ENCODE results near the gene ACTL7B. TPM values are rescaled to one million over a fixed set of nuclear protein-coding genes. Genes with fewer than 3 reads are reported as not detected.
"Not testable (repeated sequence)": the region's sequence is repeated elsewhere in the genome, so short reads cannot be mapped to it uniquely, and the experiment has no call there.

The ACTL7B gene
- total RNA-seq, 1 donor from 2014 or later = not detected

DNA sequence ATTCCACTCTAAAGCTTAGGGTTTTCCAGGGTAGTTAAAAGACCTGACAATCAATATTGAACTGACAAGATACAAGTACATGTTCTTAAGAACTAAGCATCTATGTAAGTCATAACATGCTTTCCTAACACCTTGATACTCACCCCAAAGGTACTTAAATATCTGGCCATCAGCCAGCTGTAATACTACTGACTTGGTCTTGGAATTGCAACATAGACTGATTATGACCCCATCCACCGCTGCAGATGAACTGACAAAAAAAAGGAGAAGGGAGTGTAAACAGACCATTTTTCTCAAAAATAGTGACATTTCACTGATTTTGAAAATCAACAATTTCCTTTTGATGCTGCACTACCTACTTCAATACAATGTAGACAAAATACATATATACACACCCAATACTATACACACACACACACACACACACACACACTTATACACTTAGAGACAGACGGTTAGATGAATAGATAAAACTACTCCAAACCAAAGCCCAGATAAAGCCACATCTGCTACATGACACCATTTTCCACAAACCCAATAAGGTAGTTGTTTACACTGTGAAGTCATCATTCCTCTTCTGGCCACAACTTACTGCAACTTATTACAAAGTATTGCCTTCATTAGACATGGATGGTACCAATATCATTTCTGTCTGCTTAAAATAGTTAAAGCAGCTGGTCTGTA lies 47.8 kb upstream of the ACTL7B start:
- H3K4me1 ChIP-seq (ENCODE audit: insufficient read depth, low read length) = no peaks in the 10 kb centered on the region
- FAIRE-seq (no peak), DNase-seq (ENCODE audit: low read depth) (peak; percentile 28)
- H3K27me3 ChIP-seq (ENCODE audit: insufficient read depth, low read length) = no peaks in the 10 kb centered on the region
- peaks cover 32% of the 10 kb centered on the region for H3K36me3 ChIP-seq (ENCODE audit: insufficient read depth, low read length)
- no peak overlapping the region for H3K4me3 ChIP-seq (ENCODE audit: insufficient read depth, low read depth, low read length)
- H3K79me2 ChIP-seq (ENCODE audit: insufficient read depth, low read length) = no peaks in the 10 kb centered on the region
- no peak for TF ChIP-seq EZH2 (IDR thresholded peaks at IDR 0.05; ENCODE audit: insufficient read depth, low read length)
- TF ChIP-seq, protein P1, sequence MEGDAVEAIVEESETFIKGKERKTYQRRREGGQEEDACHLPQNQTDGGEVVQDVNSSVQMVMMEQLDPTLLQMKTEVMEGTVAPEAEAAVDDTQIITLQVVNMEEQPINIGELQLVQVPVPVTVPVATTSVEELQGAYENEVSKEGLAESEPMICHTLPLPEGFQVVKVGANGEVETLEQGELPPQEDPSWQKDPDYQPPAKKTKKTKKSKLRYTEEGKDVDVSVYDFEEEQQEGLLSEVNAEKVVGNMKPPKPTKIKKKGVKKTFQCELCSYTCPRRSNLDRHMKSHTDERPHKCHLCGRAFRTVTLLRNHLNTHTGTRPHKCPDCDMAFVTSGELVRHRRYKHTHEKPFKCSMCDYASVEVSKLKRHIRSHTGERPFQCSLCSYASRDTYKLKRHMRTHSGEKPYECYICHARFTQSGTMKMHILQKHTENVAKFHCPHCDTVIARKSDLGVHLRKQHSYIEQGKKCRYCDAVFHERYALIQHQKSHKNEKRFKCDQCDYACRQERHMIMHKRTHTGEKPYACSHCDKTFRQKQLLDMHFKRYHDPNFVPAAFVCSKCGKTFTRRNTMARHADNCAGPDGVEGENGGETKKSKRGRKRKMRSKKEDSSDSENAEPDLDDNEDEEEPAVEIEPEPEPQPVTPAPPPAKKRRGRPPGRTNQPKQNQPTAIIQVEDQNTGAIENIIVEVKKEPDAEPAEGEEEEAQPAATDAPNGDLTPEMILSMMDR (IDR thresholded peaks at IDR 0.05; ENCODE audit: insufficient read depth, low read depth, low read length) = no peak
- H4K20me1 ChIP-seq (ENCODE audit: insufficient read depth, low read length) = no peaks in the 10 kb centered on the region
- H3K27ac ChIP-seq (ENCODE audit: low read depth, low read length) = no peak overlapping the region
- Mint-ChIP-seq H3K9me3 (ENCODE audit: unreplicated experiment) (no peaks in the 10 kb centered on the region), H3K4me3 (ENCODE audit: unreplicated experiment) (no peak overlapping the region), H3K27me3 (ENCODE audit: low read depth, unreplicated experiment) (no peaks in the 10 kb centered on the region), H3K27ac (ENCODE audit: unreplicated experiment) (no peak overlapping the region), H3K4me1 (ENCODE audit: low read depth, unreplicated experiment) (no peaks in the 10 kb centered on the region), H3K36me3 (ENCODE audit: low read depth, unreplicated experiment) (peaks cover 13% of the 10 kb centered on the region)
- no peak overlapping the region for H3K4me2 ChIP-seq (ENCODE audit: low read length)
- H3K9me3 ChIP-seq (ENCODE audit: insufficient read depth, low read depth, low read length) = no peaks in the 10 kb centered on the region
- no peak overlapping the region for H3K9ac ChIP-seq (ENCODE audit: low read length)
- H2AFZ ChIP-seq (ENCODE audit: low read depth, low read length) = no peak overlapping the region

DNA sequence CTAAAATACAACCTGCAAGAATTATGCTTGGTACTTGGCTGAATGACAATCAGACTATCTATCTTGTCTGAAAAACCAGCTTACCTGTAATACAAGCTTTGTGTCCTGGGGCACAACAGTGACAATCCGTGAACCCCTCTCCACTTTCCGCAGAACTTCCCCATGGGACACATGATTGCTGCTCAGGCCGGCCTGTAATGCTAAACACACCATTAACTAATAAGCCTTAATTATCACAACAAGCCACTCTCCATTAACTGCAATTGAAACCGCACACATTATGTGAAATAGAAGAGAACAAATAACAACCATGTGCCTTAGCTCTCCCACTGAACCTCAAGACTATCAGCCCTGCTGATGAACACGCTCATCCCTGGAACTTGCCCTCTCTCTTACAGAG lies 44.4 kb upstream of the ACTL7B start:
- no peaks in the 10 kb centered on the region for H3K4me1 Mint-ChIP-seq (ENCODE audit: low read depth, unreplicated experiment)

DNA sequence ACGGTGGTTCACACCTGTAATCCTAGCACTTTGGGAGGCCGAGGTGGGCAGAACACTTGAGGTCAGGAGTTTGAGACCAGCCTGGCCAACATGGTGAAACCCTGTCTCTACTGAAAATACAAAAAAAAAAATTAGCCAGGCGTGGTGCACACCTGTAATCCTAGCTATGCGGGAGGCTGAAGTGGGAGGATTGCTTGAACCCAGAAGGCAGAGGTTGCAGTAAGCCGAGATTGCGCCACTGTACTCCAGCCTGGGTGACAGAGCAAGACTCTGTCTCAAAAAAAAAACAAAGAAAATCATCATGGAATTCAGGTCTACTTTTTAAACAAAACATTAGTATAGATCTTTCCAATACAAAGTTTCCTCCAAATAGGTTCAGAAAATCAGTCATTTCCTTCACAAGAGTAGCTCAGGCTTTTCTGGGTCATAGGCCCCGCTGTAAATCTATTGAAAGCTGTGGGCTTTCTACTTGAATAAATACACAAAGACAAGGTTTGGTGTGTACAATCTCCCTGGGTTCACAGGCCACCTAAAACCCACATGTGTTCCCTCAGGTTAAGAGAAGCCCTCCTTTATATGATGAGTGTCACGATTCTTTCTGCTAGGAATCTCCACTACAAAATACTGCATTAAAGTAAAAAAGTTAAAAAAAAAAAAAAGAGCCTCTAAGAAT lies 43.4 kb upstream of the ACTL7B start:
- not testable (repeated sequence) for H3K27me3 Mint-ChIP-seq (ENCODE audit: low read depth, unreplicated experiment); H3K9me3 ChIP-seq (ENCODE audit: insufficient read depth, low read depth, low read length); H3K9ac ChIP-seq (ENCODE audit: low read length); H3K4me3 Mint-ChIP-seq (ENCODE audit: unreplicated experiment); H3K4me1 ChIP-seq (ENCODE audit: insufficient read depth, low read length); H2AFZ ChIP-seq (ENCODE audit: low read depth, low read length); H3K4me2 ChIP-seq (ENCODE audit: low read length); H3K4me1 Mint-ChIP-seq (ENCODE audit: low read depth, unreplicated experiment); DNase-seq (ENCODE audit: low read depth); H3K9me3 Mint-ChIP-seq (ENCODE audit: unreplicated experiment); H3K27ac Mint-ChIP-seq (ENCODE audit: unreplicated experiment); H3K27me3 ChIP-seq (ENCODE audit: insufficient read depth, low read length); H3K4me3 ChIP-seq (ENCODE audit: insufficient read depth, low read depth, low read length); H3K27ac ChIP-seq (ENCODE audit: low read depth, low read length); FAIRE-seq; H3K79me2 ChIP-seq (ENCODE audit: insufficient read depth, low read length); H4K20me1 ChIP-seq (ENCODE audit: insufficient read depth, low read length)
- peaks cover 36% of the 10 kb centered on the region for H3K36me3 ChIP-seq (ENCODE audit: insufficient read depth, low read length)
- peaks cover 18% of the 10 kb centered on the region for H3K36me3 Mint-ChIP-seq (ENCODE audit: low read depth, unreplicated experiment)

More for the DNA sequence above, 44.4 kb upstream of the ACTL7B start:
- no peak overlapping the region for H3K4me3 Mint-ChIP-seq (ENCODE audit: unreplicated experiment)
- H3K9ac ChIP-seq (ENCODE audit: low read length) = no peak overlapping the region
- H3K4me2 ChIP-seq (ENCODE audit: low read length) = no peak overlapping the region
- H3K36me3 Mint-ChIP-seq (ENCODE audit: low read depth, unreplicated experiment) = peaks cover 15% of the 10 kb centered on the region
- H4K20me1 ChIP-seq (ENCODE audit: insufficient read depth, low read length) = no peaks in the 10 kb centered on the region
- H3K27ac ChIP-seq (ENCODE audit: low read depth, low read length) = no peak overlapping the region
- no peak for DNase-seq (ENCODE audit: low read depth)
- no peak for FAIRE-seq
- H3K27me3 ChIP-seq (ENCODE audit: insufficient read depth, low read length) = no peaks in the 10 kb centered on the region
- TF ChIP-seq, protein P1 (IDR thresholded peaks at IDR 0.05; ENCODE audit: insufficient read depth, low read depth, low read length) = no peak
- no peak for TF ChIP-seq EZH2 (IDR thresholded peaks at IDR 0.05; ENCODE audit: insufficient read depth, low read length)
- H3K27ac Mint-ChIP-seq (ENCODE audit: unreplicated experiment) = no peak overlapping the region
- H3K36me3 ChIP-seq (ENCODE audit: insufficient read depth, low read length) = peaks cover 36% of the 10 kb centered on the region
- no peaks in the 10 kb centered on the region for H3K9me3 Mint-ChIP-seq (ENCODE audit: unreplicated experiment)
- no peak overlapping the region for H3K4me3 ChIP-seq (ENCODE audit: insufficient read depth, low read depth, low read length)
- no peak overlapping the region for H2AFZ ChIP-seq (ENCODE audit: low read depth, low read length)
- no peaks in the 10 kb centered on the region for H3K79me2 ChIP-seq (ENCODE audit: insufficient read depth, low read length)
- no peaks in the 10 kb centered on the region for H3K4me1 ChIP-seq (ENCODE audit: insufficient read depth, low read length)
- H3K27me3 Mint-ChIP-seq (ENCODE audit: low read depth, unreplicated experiment) = no peaks in the 10 kb centered on the region
- H3K9me3 ChIP-seq (ENCODE audit: insufficient read depth, low read depth, low read length) = no peaks in the 10 kb centered on the region
